ENCODE measurements around the gene BAZ2B.
"Not testable (repeated sequence)": the region's sequence is repeated elsewhere in the genome, so short reads cannot be mapped to it uniquely, and the experiment has no call there.

Gene BAZ2B

GRCh38 chr2:159539701-159540100, 76.6 kb downstream of the BAZ2B start:
- no peak overlapping the region for H3K9ac ChIP-seq (ENCODE audit: low read length)
- no peaks in the 10 kb centered on the region for H3K4me1 ChIP-seq (ENCODE audit: low read length)

GRCh38 chr2:159538801-159539200, 77.5 kb downstream of the BAZ2B start:
- H2AFZ ChIP-seq (ENCODE audit: low read length), result no peak overlapping the region
- H3K27ac ChIP-seq (ENCODE audit: low read length), result no peak overlapping the region
- H3K36me3 ChIP-seq (replicated peaks; ENCODE audit: insufficient read depth, low read length), result no peaks in the 10 kb centered on the region
- H3F3A ChIP-seq (ENCODE audit: insufficient read depth, low read length), result no peaks in the 10 kb centered on the region
- no peaks in the 10 kb centered on the region for H4K20me1 ChIP-seq (ENCODE audit: insufficient read depth, low read length)
- no peak for TF ChIP-seq CTCF (IDR thresholded peaks at IDR 0.05; ENCODE audit: low read length)
- no peak for TF ChIP-seq EZH2phosphoT487 (IDR thresholded peaks at IDR 0.05; ENCODE audit: low read length)
- no peak for TF ChIP-seq EZH2 (optimal IDR thresholded peaks at IDR 0.05; ENCODE audit: low read depth, low read length)
- H3K79me2 ChIP-seq (ENCODE audit: low read length), result no peaks in the 10 kb centered on the region
- H3K4me1 ChIP-seq (ENCODE audit: low read length), result no peaks in the 10 kb centered on the region
- no peak for DNase-seq
- no peaks in the 10 kb centered on the region for H3K27me3 ChIP-seq (replicated peaks; ENCODE audit: insufficient read depth, low read length)
- no peak overlapping the region for H3K9ac ChIP-seq (ENCODE audit: low read length)
- H3K4me3 ChIP-seq (ENCODE audit: low read length), result no peak overlapping the region
- no peak overlapping the region for H3K4me2 ChIP-seq (ENCODE audit: low read depth, low read length)
- no peaks in the 10 kb centered on the region for H3K9me2 ChIP-seq (replicated peaks; ENCODE audit: insufficient read depth, low read length)
- H3K9me3 ChIP-seq (replicated peaks; ENCODE audit: insufficient read depth, low read length), result no peaks in the 10 kb centered on the region

More at GRCh38 chr2:159539701-159540100, 76.6 kb downstream of the BAZ2B start:
- H3K36me3 ChIP-seq (replicated peaks; ENCODE audit: insufficient read depth, low read length), result no peaks in the 10 kb centered on the region
- H4K20me1 ChIP-seq (ENCODE audit: insufficient read depth, low read length), result no peaks in the 10 kb centered on the region
- H3K79me2 ChIP-seq (ENCODE audit: low read length), result no peaks in the 10 kb centered on the region
- H3K4me3 ChIP-seq (ENCODE audit: low read length), result no peak overlapping the region
- no peak for TF ChIP-seq CTCF (IDR thresholded peaks at IDR 0.05; ENCODE audit: low read length)
- no peak for TF ChIP-seq EZH2phosphoT487 (IDR thresholded peaks at IDR 0.05; ENCODE audit: low read length)
- no peak for TF ChIP-seq EZH2 (optimal IDR thresholded peaks at IDR 0.05; ENCODE audit: low read depth, low read length)
- no peak overlapping the region for H3K27ac ChIP-seq (ENCODE audit: low read length)
- H3K4me2 ChIP-seq (ENCODE audit: low read depth, low read length), result no peak overlapping the region
- DNase-seq, result no peak
- H2AFZ ChIP-seq (ENCODE audit: low read length), result no peak overlapping the region
- H3K27me3 ChIP-seq (replicated peaks; ENCODE audit: insufficient read depth, low read length), result no peaks in the 10 kb centered on the region
- no peaks in the 10 kb centered on the region for H3K9me3 ChIP-seq (replicated peaks; ENCODE audit: insufficient read depth, low read length)
- H3K9me2 ChIP-seq (replicated peaks; ENCODE audit: insufficient read depth, low read length), result no peaks in the 10 kb centered on the region
- no peaks in the 10 kb centered on the region for H3F3A ChIP-seq (ENCODE audit: insufficient read depth, low read length)

GRCh38 chr2:159535261-159535660, 81.1 kb downstream of the BAZ2B start:
- not testable (repeated sequence) for H3K9me3 ChIP-seq (replicated peaks; ENCODE audit: insufficient read depth, low read length); H3K27ac ChIP-seq (ENCODE audit: low read length); H3K27me3 ChIP-seq (replicated peaks; ENCODE audit: insufficient read depth, low read length); H2AFZ ChIP-seq (ENCODE audit: low read length); H3F3A ChIP-seq (ENCODE audit: insufficient read depth, low read length); H4K20me1 ChIP-seq (ENCODE audit: insufficient read depth, low read length); H3K36me3 ChIP-seq (replicated peaks; ENCODE audit: insufficient read depth, low read length); DNase-seq; H3K9ac ChIP-seq (ENCODE audit: low read length); H3K79me2 ChIP-seq (ENCODE audit: low read length); H3K4me3 ChIP-seq (ENCODE audit: low read length); H3K9me2 ChIP-seq (replicated peaks; ENCODE audit: insufficient read depth, low read length); H3K4me1 ChIP-seq (ENCODE audit: low read length); H3K4me2 ChIP-seq (ENCODE audit: low read depth, low read length)

GRCh38 chr2:159531475-159531874, 84.9 kb downstream of the BAZ2B start:
- no peak for DNase-seq
- no peaks in the 10 kb centered on the region for H3K27me3 ChIP-seq (replicated peaks; ENCODE audit: insufficient read depth, low read length)
- H3K9me2 ChIP-seq (replicated peaks; ENCODE audit: insufficient read depth, low read length), result no peaks in the 10 kb centered on the region
- no peaks in the 10 kb centered on the region for H3K9me3 ChIP-seq (replicated peaks; ENCODE audit: insufficient read depth, low read length)
- H3K27ac ChIP-seq (ENCODE audit: low read length), result no peak overlapping the region
- no peaks in the 10 kb centered on the region for H3K4me1 ChIP-seq (ENCODE audit: low read length)
- TF ChIP-seq CTCF (IDR thresholded peaks at IDR 0.05; ENCODE audit: low read length) (no peak), EZH2phosphoT487 (IDR thresholded peaks at IDR 0.05; ENCODE audit: low read length) (no peak), EZH2 (optimal IDR thresholded peaks at IDR 0.05; ENCODE audit: low read depth, low read length) (no peak)
- H3K36me3 ChIP-seq (replicated peaks; ENCODE audit: insufficient read depth, low read length), result no peaks in the 10 kb centered on the region
- no peak overlapping the region for H3K4me3 ChIP-seq (ENCODE audit: low read length)
- no peak overlapping the region for H3K9ac ChIP-seq (ENCODE audit: low read length)
- no peak overlapping the region for H2AFZ ChIP-seq (ENCODE audit: low read length)
- H4K20me1 ChIP-seq (ENCODE audit: insufficient read depth, low read length), result no peaks in the 10 kb centered on the region
- H3K79me2 ChIP-seq (ENCODE audit: low read length), result no peaks in the 10 kb centered on the region
- no peaks in the 10 kb centered on the region for H3F3A ChIP-seq (ENCODE audit: insufficient read depth, low read length)
- no peak overlapping the region for H3K4me2 ChIP-seq (ENCODE audit: low read depth, low read length)

Measured in MM.1S (cell line).